DMS153 (cell line): ENCODE results near the gene LRRTM3.

Source experiments
- DNase-seq: peaks from one replicate; lab custom pipeline; 2025; lab: John Stamatoyannopoulos, UW

Gene LRRTM3

GRCh38 chr10:67022099-67022498 is 96.3 kb downstream of the LRRTM3 start:
- no peak for DNase-seq

GRCh38 chr10:67033878-67034277 is 108.0 kb downstream of the LRRTM3 start:
- no peak for DNase-seq

GRCh38 chr10:67036808-67037207 is 111.0 kb downstream of the LRRTM3 start:
- no peak for DNase-seq

- DNase-seq: no peak
These were observed 117.2 kb downstream of the LRRTM3 start for GRCh38 chr10:67043041-67043440.

GRCh38 chr10:67045404-67045803 is 119.6 kb downstream of the LRRTM3 start:
- no peak for DNase-seq

GRCh38 chr10:67046507-67046906 is 120.7 kb downstream of the LRRTM3 start:
- no peak for DNase-seq

- DNase-seq: no peak
These were observed 124.2 kb downstream of the LRRTM3 start for GRCh38 chr10:67049988-67050387.

GRCh38 chr10:67050415-67050814 is 124.6 kb downstream of the LRRTM3 start:
- no peak for DNase-seq

GRCh38 chr10:67072654-67073053 is 146.8 kb downstream of the LRRTM3 start:
- no peak for DNase-seq

- DNase-seq: no peak
These were observed 149.7 kb downstream of the LRRTM3 start for GRCh38 chr10:67075491-67075971.

- no peak for DNase-seq
These were observed 150.3 kb downstream of the LRRTM3 start for GRCh38 chr10:67076144-67076543.

- no peak for DNase-seq
These were observed 151.5 kb downstream of the LRRTM3 start for GRCh38 chr10:67077376-67077775.

- no peak for DNase-seq
These were observed 153.3 kb downstream of the LRRTM3 start for GRCh38 chr10:67079126-67079525.

- DNase-seq: no peak
These were observed 160.7 kb downstream of the LRRTM3 start for GRCh38 chr10:67086327-67087134.

GRCh38 chr10:67087135-67087425 is 161.2 kb downstream of the LRRTM3 start:
- no peak for DNase-seq

GRCh38 chr10:67088036-67088435 is 162.2 kb downstream of the LRRTM3 start:
- no peak for DNase-seq

- no peak for DNase-seq
These were observed 169.7 kb downstream of the LRRTM3 start for GRCh38 chr10:67095531-67095930.

- DNase-seq: no peak
These were observed 172.6 kb downstream of the LRRTM3 start for GRCh38 chr10:67098461-67098860.

GRCh38 chr10:67100951-67101350 is 175.1 kb downstream of the LRRTM3 start:
- no peak for DNase-seq

GRCh38 chr10:67107670-67108069 is 181.8 kb downstream of the LRRTM3 start:
- DNase-seq: no peak

- no peak for DNase-seq
These were observed 184.4 kb downstream of the LRRTM3 start for GRCh38 chr10:67110286-67110685.

- no peak for DNase-seq
These were observed 186.9 kb downstream of the LRRTM3 start for GRCh38 chr10:67112765-67113164.

- DNase-seq: no peak
These were observed 189.1 kb downstream of the LRRTM3 start for GRCh38 chr10:67114945-67115344.

GRCh38 chr10:67115972-67116371 is 190.1 kb downstream of the LRRTM3 start:
- no peak for DNase-seq
